Spleen (tissue), 11 donors: ENCODE results near the gene BBS12. TPM values are rescaled to one million over a fixed set of nuclear protein-coding genes. Genes with fewer than 3 reads are reported as not detected.
A peak's percentile ranks its signal among the peaks of the same experiment; 100 is the strongest.

ENCODE experiments used
- DNase-seq: peaks from one replicate; pipeline ENCODE4 v3.0.0-alpha.2; 2020
- H3K27ac ChIP-seq, 8 donors: fragments of 200-600 bp; sonication (generic) in 7 of 8; 1 replicate in 4 of 8; 2 replicates in 4 of 8; pipeline versions ENCODE4 v1.5.0 to v1.8.0; 2016 to 2021; ENCODE audit warnings: inconsistent platforms in 4 of 8, mild to moderate bottlenecking in 4 of 8, moderate library complexity in 1 of 8
- H3K27me3 ChIP-seq, 7 donors: fragments of 200-600 bp; sonication (generic) in 6 of 7; replicated peaks in 1 of 7; 1 replicate in 4 of 7; 2 replicates in 3 of 7; pipeline versions ENCODE4 v1.5.0 to v1.8.0; 2016 to 2021; ENCODE audit warnings: inconsistent platforms in 3 of 7, mild to moderate bottlenecking in 1 of 7
- H3K36me3 ChIP-seq, 6 donors: fragments of 200-600 bp; sonication (generic) in 5 of 6; 1 replicate in 4 of 6; 2 replicates in 2 of 6; pipeline versions ENCODE4 v1.5.0 to v1.8.0; 2016 to 2021; ENCODE audit warnings: inconsistent platforms in 2 of 6
- H3K4me1 ChIP-seq, 6 donors: fragments of 200-600 bp; sonication (generic) in 5 of 6; 1 replicate in 3 of 6; 2 replicates in 3 of 6; pipeline versions ENCODE4 v1.5.0 to v1.8.0; 2016 to 2021; ENCODE audit warnings: inconsistent platforms in 3 of 6
- H3K4me3 ChIP-seq, 8 donors: fragments of 200-600 bp; sonication (generic) in 7 of 8; 1 replicate in 4 of 8; 2 replicates in 4 of 8; pipeline versions ENCODE4 v1.5.0 to v1.8.0; 2016 to 2021; ENCODE audit warnings: inconsistent platforms in 4 of 8, mild to moderate bottlenecking in 4 of 8, moderate library complexity in 2 of 8
- H3K9me3 ChIP-seq, 8 donors: fragments of 200-600 bp; sonication (generic) in 7 of 8; 1 replicate in 4 of 8; 2 replicates in 4 of 8; pipeline versions ENCODE4 v1.5.0 to v1.8.0; 2016 to 2021; ENCODE audit warnings: inconsistent platforms in 4 of 8
- POLR2A ChIP-seq, 3 donors: fragments of 450-650 bp; IDR thresholded peaks; one replicate each; pipeline ENCODE4 v1.5.1; 2017; ENCODE audit warnings: antibody characterized with exemption in 3 of 3, mild to moderate bottlenecking in 1 of 3
- POLR2AphosphoS5 ChIP-seq, 3 donors: sonication (generic); formaldehyde crosslinking; IDR thresholded peaks; one replicate each; pipeline ENCODE4 v1.5.1; 2017; ENCODE audit warnings: antibody characterized with exemption in 3 of 3
- WGBS, 5 donors: extraction: QIAGEN DNeasy Blood & Tissue Kit in 3 of 5; methylation state at CpG; one replicate each; pipeline versions ENCODE4 v1.1.5 to v1.1.7; 2013 to 2018; 5-methylcytosine and 5-hydroxymethylcytosine counted together
- intact Hi-C: fragments of 100-400 bp; cut with DNase I; formaldehyde crosslinking; loops from one replicate; pipeline ENCODE4 v1.15.0; 2023; ENCODE audit warnings: low total_unique reads
- polyA plus RNA-seq, 3 donors: library from polyadenylated mRNA; stranded (reverse); fragments of 200-250 nt; gene quantifications; one replicate each; pipeline ENCODE4 v1.2.1, GENCODE V29; 2013
- total RNA-seq, 7 donors: library from RNA; depleted of rRNA in 3 of 7; stranded (reverse); fragments of >200 nt in 3 of 7; fragmentation: NEBNext Ultra II Directional in 4 of 7; extraction: Animal tissue kit (Norgen Biotek cat#: 25700) in 4 of 7; gene quantifications; one replicate each; pipeline versions ENCODE4 v1.1.0 to v1.2.1, GENCODE V29; 2016 to 2021
- TF ChIP-seq, protein P1 (sequence below), 11 experiments: fragments of 200-600 bp in 7 of 11; fragments of 450-650 bp in 4 of 11; sonication (generic) in 4 of 11; IDR thresholded peaks in 8 of 11; conservative IDR thresholded peaks in 3 of 11; 1 replicate in 7 of 11; 2 replicates in 4 of 11; pipeline versions ENCODE4 v1.4.0 to v1.8.0; 2016 to 2021; ENCODE audit warnings: antibody characterized with exemption in 11 of 11, inconsistent platforms in 4 of 11, mild to moderate bottlenecking in 1 of 11
- donor health status: healthy with polysubstance abuse.
- donor health status: DM: no; HTN: no; CAD: no; lungs with moderate emphysema.
- donor health status: DM: no; HTN: no; CAD: no.
- donor health status: Bipolar disorder and iron deficiency.
- donor health status: healthy.
- donor health status: DM: no; HTN: no; CAD: no.
- donor health status: DM: yes; HTN: yes; CAD: no.

BBS12 gene
- total and polyA plus RNA-seq, 10 donors: 0.91 to 4.4 (median 2.7) TPM

DNA sequence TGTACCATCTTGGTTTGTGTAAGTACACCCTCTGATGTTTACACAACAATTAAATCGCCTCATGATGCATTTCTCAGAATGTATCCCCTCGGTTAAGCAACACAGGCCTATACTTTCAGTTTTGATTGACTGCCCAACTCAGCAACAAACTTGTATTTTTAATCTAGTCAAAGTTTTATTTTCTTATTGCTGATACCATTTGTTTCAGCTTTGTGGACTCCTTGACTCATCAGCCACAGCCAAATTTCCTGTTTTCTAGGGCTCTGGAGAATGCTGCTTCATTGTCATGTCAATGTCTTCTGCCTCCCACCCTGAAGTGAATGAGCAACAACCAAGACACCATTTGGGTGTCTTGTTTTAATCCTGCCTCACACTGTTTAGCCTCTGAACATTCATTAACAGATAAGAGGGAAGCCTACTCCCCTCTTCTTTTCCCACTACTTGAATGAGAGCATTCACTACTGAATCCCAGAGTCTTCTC, 14.0 kb downstream of the BBS12 start:
- intact Hi-C loops: no loop called here
- H3K27me3 ChIP-seq: peaks cover 0 to 15% (median 0%) of the 10 kb centered on the region in 7 donors
- DNase-seq: no peak
- no peaks in the 10 kb centered on the region for H3K9me3 ChIP-seq
- H3K27ac ChIP-seq: peak overlapping the region in 4 of 8 donors; percentile 16 to 73 (median 48)
- no peak overlapping the region for H3K4me3 ChIP-seq
- peaks cover 0 to 21% (median 19%) of the 10 kb centered on the region in 6 donors for H3K36me3 ChIP-seq
- H3K4me1 ChIP-seq: peaks cover 0 to 13% (median 0%) of the 10 kb centered on the region in 6 donors
- 71 to 86% (median 74%) methylated on average over 2 of the region's 2 CpGs for WGBS, 5 donors
- TF ChIP-seq, protein P1, sequence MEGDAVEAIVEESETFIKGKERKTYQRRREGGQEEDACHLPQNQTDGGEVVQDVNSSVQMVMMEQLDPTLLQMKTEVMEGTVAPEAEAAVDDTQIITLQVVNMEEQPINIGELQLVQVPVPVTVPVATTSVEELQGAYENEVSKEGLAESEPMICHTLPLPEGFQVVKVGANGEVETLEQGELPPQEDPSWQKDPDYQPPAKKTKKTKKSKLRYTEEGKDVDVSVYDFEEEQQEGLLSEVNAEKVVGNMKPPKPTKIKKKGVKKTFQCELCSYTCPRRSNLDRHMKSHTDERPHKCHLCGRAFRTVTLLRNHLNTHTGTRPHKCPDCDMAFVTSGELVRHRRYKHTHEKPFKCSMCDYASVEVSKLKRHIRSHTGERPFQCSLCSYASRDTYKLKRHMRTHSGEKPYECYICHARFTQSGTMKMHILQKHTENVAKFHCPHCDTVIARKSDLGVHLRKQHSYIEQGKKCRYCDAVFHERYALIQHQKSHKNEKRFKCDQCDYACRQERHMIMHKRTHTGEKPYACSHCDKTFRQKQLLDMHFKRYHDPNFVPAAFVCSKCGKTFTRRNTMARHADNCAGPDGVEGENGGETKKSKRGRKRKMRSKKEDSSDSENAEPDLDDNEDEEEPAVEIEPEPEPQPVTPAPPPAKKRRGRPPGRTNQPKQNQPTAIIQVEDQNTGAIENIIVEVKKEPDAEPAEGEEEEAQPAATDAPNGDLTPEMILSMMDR (IDR thresholded peaks at IDR 0.05 in 8 of 11, conservative IDR thresholded peaks at IDR 0.05 in 3 of 11): no peak
- TF ChIP-seq POLR2AphosphoS5 (IDR thresholded peaks at IDR 0.05) (no peak), POLR2A (IDR thresholded peaks at IDR 0.05) (no peak)

DNA sequence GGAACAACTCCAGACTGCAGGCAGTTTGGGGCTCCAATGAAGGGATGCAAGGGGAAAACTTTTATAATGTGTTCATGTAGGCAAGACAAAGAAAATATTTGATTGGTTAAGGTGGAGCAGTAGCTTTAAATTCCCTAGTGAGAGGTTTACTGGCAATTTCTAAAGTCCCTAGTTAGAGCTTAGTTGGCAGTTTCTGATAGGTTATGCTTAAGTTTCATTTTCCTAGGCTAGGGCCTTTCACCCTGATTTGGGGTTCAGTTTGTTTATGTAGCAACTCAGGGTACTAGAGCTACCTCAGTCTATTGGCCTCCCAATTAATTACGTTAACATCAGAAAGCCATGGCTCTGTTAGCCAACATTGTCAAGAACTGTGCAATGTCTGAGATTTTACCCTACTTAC, 14.6 kb downstream of the BBS12 start:
- H3K27ac ChIP-seq: peak overlapping the region in 3 of 8 donors; percentile 29 to 73 (median 66)
- H3K9me3 ChIP-seq: no peaks in the 10 kb centered on the region
- no peak for DNase-seq
- H3K27me3 ChIP-seq: peaks cover 0 to 15% (median 0%) of the 10 kb centered on the region in 7 donors
- 32 to 100% (median 94%) methylated on average over 1 of the region's 1 CpG for WGBS, 5 donors
- intact Hi-C loops: no loop called here
- no peak overlapping the region for H3K4me3 ChIP-seq
- H3K36me3 ChIP-seq: peaks cover 0 to 17% (median 16%) of the 10 kb centered on the region in 6 donors
- H3K4me1 ChIP-seq: peaks cover 0 to 13% (median 0%) of the 10 kb centered on the region in 6 donors
- TF ChIP-seq, protein P1 (IDR thresholded peaks at IDR 0.05 in 8 of 11, conservative IDR thresholded peaks at IDR 0.05 in 3 of 11): no peak
- TF ChIP-seq POLR2A (IDR thresholded peaks at IDR 0.05): no peak

GRCh38 chr4:122747883-122748282, 15.4 kb downstream of the BBS12 start:
- no peaks in the 10 kb centered on the region for H3K9me3 ChIP-seq
- no peak overlapping the region for H3K4me3 ChIP-seq
- intact Hi-C loops: no loop called here
- H3K4me1 ChIP-seq: peaks cover 0 to 13% (median 0%) of the 10 kb centered on the region in 6 donors
- H3K36me3 ChIP-seq: peaks cover 0 to 9% (median 8%) of the 10 kb centered on the region in 6 donors
- DNase-seq: no peak
- peaks cover 0 to 15% (median 0%) of the 10 kb centered on the region in 7 donors for H3K27me3 ChIP-seq
- no peak overlapping the region for H3K27ac ChIP-seq
- WGBS, 5 donors: 89 to 100% (median 93%) methylated on average over 1 of the region's 1 CpG
- TF ChIP-seq POLR2A (IDR thresholded peaks at IDR 0.05) (no peak), POLR2AphosphoS5 (IDR thresholded peaks at IDR 0.05) (no peak)
- TF ChIP-seq, protein P1 (IDR thresholded peaks at IDR 0.05 in 8 of 11, conservative IDR thresholded peaks at IDR 0.05 in 3 of 11): no peak

DNA sequence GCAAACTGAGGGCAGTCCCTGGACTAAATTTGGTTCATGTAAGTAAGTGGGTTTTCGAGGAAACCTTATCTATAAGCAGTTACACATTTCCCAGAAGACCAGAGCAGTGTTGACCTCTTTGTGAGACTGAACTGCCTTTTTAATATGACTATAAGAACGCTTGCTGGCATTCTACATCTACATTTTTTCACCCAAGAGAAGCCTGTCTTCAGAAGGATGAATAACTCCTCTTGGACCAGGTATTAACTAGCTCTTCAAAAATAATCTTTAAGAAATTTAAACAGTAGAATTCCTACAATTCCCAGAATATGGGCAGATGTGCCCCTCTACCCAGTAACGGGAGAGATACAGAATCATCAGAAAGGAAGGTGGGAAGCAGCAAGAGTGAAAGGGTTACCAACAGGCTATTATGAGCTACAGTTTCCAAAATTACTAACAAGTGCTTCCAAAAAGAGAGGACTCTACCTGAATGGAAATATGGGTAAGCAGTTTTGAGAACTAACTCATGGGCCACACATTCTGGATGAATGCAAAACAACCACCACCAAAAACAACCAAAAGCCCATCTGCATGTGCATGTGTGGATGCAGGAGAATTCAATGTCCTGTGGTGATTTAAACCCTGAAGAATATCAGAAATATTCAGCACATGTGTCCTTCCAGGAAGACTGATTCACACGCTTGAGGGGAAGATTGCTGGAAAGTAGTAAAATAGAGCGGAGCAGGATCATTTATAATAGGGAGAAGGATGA, 17.4 kb downstream of the BBS12 start:
- Histone ChIP-seq H3K27ac (no peak overlapping the region), H3K4me1 (no peaks in the 10 kb centered on the region), H3K36me3 (no peaks in the 10 kb centered on the region), H3K4me3 (no peak overlapping the region), H3K9me3 (no peaks in the 10 kb centered on the region), H3K27me3 (peaks cover 0 to 19% (median 0%) of the 10 kb centered on the region in 7 donors)
- TF ChIP-seq, protein P1 (IDR thresholded peaks at IDR 0.05 in 8 of 11, conservative IDR thresholded peaks at IDR 0.05 in 3 of 11): no peak
- TF ChIP-seq POLR2AphosphoS5 (IDR thresholded peaks at IDR 0.05): no peak
- no peak for TF ChIP-seq POLR2A (IDR thresholded peaks at IDR 0.05)
- WGBS, 5 donors: 86 to 94% (median 88%) methylated on average over 5 of the region's 5 CpGs
- DNase-seq: no peak
- intact Hi-C loops: loop anchor here (5.0 kb wide), 1 partner anchor 162 kb away; no protein-coding TSS in a partner anchor
